HCT116 (cell line): ENCODE measurements around the gene SPIRE2. TPM values are rescaled to one million over a fixed set of nuclear protein-coding genes. Genes with fewer than 3 reads are reported as not detected.

Experiments
- ATAC-seq: fragments of 200-7000 bp; cut with Tn5 transposase; 2 replicates; pipeline ENCODE4 v1.9.1; 2020; ENCODE audit warnings: mild to moderate bottlenecking, moderate library complexity
- BruUV-seq: library from RNA; stranded (reverse); fragments of 400-500 nt; replicated peaks from 2 replicates; lab custom pipeline; 2021; lab: Mats Ljungman, UMichigan
- CTCF ChIA-PET: fragments of 300-600 bp; sonication (Branson Sonifier 250); formaldehyde crosslinking; loops from one replicate; lab custom pipeline; 2021; ENCODE audit warnings: antibody characterized with exemption; lab: Charles Lee
- POLR2A ChIA-PET: fragments of 300-600, 350-600 bp; sonication (Branson Sonifier 250); formaldehyde crosslinking; loops from one replicate; lab custom pipeline; 2021; ENCODE audit warnings: antibody characterized with exemption; lab: Charles Lee
- RAD21 ChIA-PET, 2 experiments: fragments of 300-600 bp; sonication (Branson Sonifier 250); formaldehyde crosslinking; loops; one replicate each; lab custom pipeline; 2023; ENCODE audit warnings: low total read pairs in 2 of 2; ENCODE audit not compliant: uncharacterized antibody in 2 of 2, unreplicated experiment in 2 of 2, low non-redundant PET in 1 of 2; lab: Charles Lee
- DNase-seq: peaks from one replicate; pipeline ENCODE4 v3.0.0-alpha.2; 2010; ENCODE audit warnings: low read depth, low spot score
- H2AFZ ChIP-seq: fragments of 200-600 bp; shearing (Covaris generic), sonication (generic); 2 replicates; pipeline ENCODE4 v1.6.1; 2017; ENCODE audit warnings: low read depth, mixed run types, mixed read lengths, antibody characterized with exemption, low read length; ENCODE audit not compliant: poor library complexity, severe bottlenecking
- H3K27ac ChIP-seq: 2 replicates; pipeline ENCODE4 v1.5.1; 2012; ENCODE audit warnings: low read depth, low read length
- H3K27me3 ChIP-seq: fragments of 200-600 bp; sonication (generic); 2 replicates; pipeline ENCODE4 v1.6.1; 2016; ENCODE audit warnings: mixed run types, low read length, mixed read lengths; ENCODE audit not compliant: insufficient read depth
- H3K36me3 ChIP-seq, 2 experiments: fragments of 200-500 bp in 1 of 2; fragments of 200-600 bp in 1 of 2; sonication (Bioruptor generic) in 1 of 2; sonication (generic) in 1 of 2; 2 replicates each; pipeline versions ENCODE4 v1.5.1 to v1.6.1; 2014 to 2016; ENCODE audit warnings: low read length in 2 of 2, inconsistent platforms in 1 of 2, mixed read lengths in 1 of 2, mixed run types in 1 of 2; ENCODE audit not compliant: insufficient read depth in 2 of 2, control insufficient read depth in 1 of 2
- H3K4me1 ChIP-seq, 2 experiments: fragments of 200-600 bp in 1 of 2; sonication (generic) in 1 of 2; 2 replicates each; pipeline versions ENCODE4 v1.5.1 to v1.6.1; 2012 to 2017; ENCODE audit warnings: low read length in 2 of 2, inconsistent platforms in 1 of 2, mild to moderate bottlenecking in 1 of 2, mixed read lengths in 1 of 2, mixed run types in 1 of 2, moderate library complexity in 1 of 2; ENCODE audit not compliant: insufficient read depth in 2 of 2, control insufficient read depth in 1 of 2
- H3K4me2 ChIP-seq: fragments of 200-600 bp; sonication (generic); 2 replicates; pipeline ENCODE4 v1.6.1; 2017; ENCODE audit warnings: mixed run types, low read length, mixed read lengths
- H3K4me3 ChIP-seq, 2 experiments: fragments of 200-600 bp in 1 of 2; sonication (generic) in 1 of 2; replicated peaks in 1 of 2; 2 replicates each; pipeline ENCODE4 v1.5.1; 2011 to 2016; ENCODE audit warnings: low read length in 2 of 2, control low read depth in 1 of 2, low read depth in 1 of 2, mild to moderate bottlenecking in 1 of 2, mixed read lengths in 1 of 2, mixed run types in 1 of 2
- H3K79me2 ChIP-seq: fragments of 200-600 bp; sonication (generic); 2 replicates; pipeline ENCODE4 v1.6.1; 2017; ENCODE audit warnings: mild to moderate bottlenecking, mixed run types, low read length, moderate library complexity, mixed read lengths; ENCODE audit not compliant: insufficient read depth
- H3K9ac ChIP-seq: fragments of 200-600 bp; sonication (generic); 2 replicates; pipeline ENCODE4 v1.6.1; 2016; ENCODE audit warnings: low read length, mixed read lengths
- H3K9me2 ChIP-seq: fragments of 200-600 bp; sonication (generic), shearing (Covaris generic); 2 replicates; pipeline ENCODE4 v1.6.1; 2017; ENCODE audit warnings: mixed run types, mild to moderate bottlenecking, moderate library complexity; ENCODE audit not compliant: insufficient read depth
- H3K9me3 ChIP-seq, 2 experiments: fragments of 200-500 bp in 1 of 2; fragments of 200-600 bp in 1 of 2; sonication (Bioruptor generic) in 1 of 2; sonication (generic) in 1 of 2; 2 replicates each; pipeline ENCODE4 v1.6.1; 2014 to 2017; ENCODE audit warnings: low read length in 2 of 2, mixed read lengths in 2 of 2, inconsistent platforms in 1 of 2, low read depth in 1 of 2, mild to moderate bottlenecking in 1 of 2, mixed run types in 1 of 2, moderate library complexity in 1 of 2; ENCODE audit not compliant: control insufficient read depth in 1 of 2, insufficient read depth in 1 of 2
- H4K20me1 ChIP-seq: fragments of 200-600 bp; sonication (generic), shearing (Covaris generic); 2 replicates; pipeline ENCODE4 v1.6.1; 2017; ENCODE audit warnings: mixed run types, mild to moderate bottlenecking, moderate library complexity; ENCODE audit not compliant: insufficient read depth
- ATF3 ChIP-seq: IDR thresholded peaks from 2 replicates; pipeline ENCODE4 v1.6.1; 2012
- CBX3 ChIP-seq: IDR thresholded peaks from 2 replicates; pipeline ENCODE4 v1.6.1; 2012; ENCODE audit warnings: low read depth
- CEBPB ChIP-seq: IDR thresholded peaks from 2 replicates; pipeline ENCODE4 v1.6.1; 2012; ENCODE audit warnings: low read depth
- EZH2phosphoT487 ChIP-seq: fragments of 200-600 bp; IDR thresholded peaks from 2 replicates; pipeline ENCODE4 v1.6.1; 2018; ENCODE audit warnings: antibody characterized with exemption, borderline replicate concordance
- JUND ChIP-seq: IDR thresholded peaks from 2 replicates; pipeline ENCODE4 v1.6.1; 2012
- MAX ChIP-seq: IDR thresholded peaks from 2 replicates; pipeline ENCODE4 v1.6.1; 2012
- POLR2A ChIP-seq: IDR thresholded peaks from 2 replicates; pipeline ENCODE4 v1.7.0; 2011; ENCODE audit warnings: borderline replicate concordance; ENCODE audit not compliant: insufficient read depth, insufficient read length; ENCODE audit errors: extremely low read depth
- POLR2AphosphoS5 ChIP-seq: IDR thresholded peaks from 2 replicates; pipeline ENCODE4 v1.6.1; 2011; ENCODE audit warnings: mild to moderate bottlenecking, low read depth, low read length, moderate library complexity
- RAD21 ChIP-seq: IDR thresholded peaks from 2 replicates; pipeline ENCODE4 v1.6.1; 2012; ENCODE audit warnings: low read depth, mild to moderate bottlenecking
- SIN3A ChIP-seq: IDR thresholded peaks from 2 replicates; pipeline ENCODE4 v1.6.1; 2012; ENCODE audit warnings: low read depth
- SP1 ChIP-seq: IDR thresholded peaks from 2 replicates; pipeline ENCODE4 v1.6.1; 2012; ENCODE audit warnings: low read depth
- YY1 ChIP-seq: IDR thresholded peaks from 2 replicates; pipeline ENCODE4 v1.6.1; 2011; ENCODE audit warnings: low read length, low read depth, moderate library complexity, mild to moderate bottlenecking; ENCODE audit not compliant: insufficient replicate concordance; ENCODE audit errors: extremely low read depth
- ZBTB33 ChIP-seq: IDR thresholded peaks from 2 replicates; pipeline ENCODE4 v1.6.1; 2011; ENCODE audit warnings: mild to moderate bottlenecking, low read length, moderate library complexity; ENCODE audit not compliant: insufficient replicate concordance; ENCODE audit errors: extremely low read depth
- ZNF274 ChIP-seq: fragments of 200-500 bp; sonication (Bioruptor generic); IDR thresholded peaks from 2 replicates; pipeline ENCODE4 v1.6.1; 2014; ENCODE audit warnings: mild to moderate bottlenecking, low read depth, low read length, inconsistent platforms
- intact Hi-C: fragments of 100-400 bp; cut with micrococcal nuclease; formaldehyde crosslinking; loops from 2 replicates; pipeline ENCODE4 v1.10.0; 2022
- total RNA-seq: library from RNA; stranded (reverse); gene quantifications from one replicate; pipeline ENCODE4 v1.2.1, GENCODE V29; 2021; ENCODE audit not compliant: unreplicated experiment

The SPIRE2 gene
- total RNA-seq, 1 experiment from 2014 or later = 21.2 TPM

- Histone ChIP-seq H3K36me3 (peaks cover 71 to 79% of the 10 kb centered on the region in 2 experiments), H2AFZ (no peak overlapping the region), H3K27me3 (no peaks in the 10 kb centered on the region), H3K27ac (no peak overlapping the region), H3K4me2 (no peak overlapping the region), H3K9me2 (no peaks in the 10 kb centered on the region), H3K9me3 (no peaks in the 10 kb centered on the region), H3K79me2 (peaks cover 63% of the 10 kb centered on the region), H3K9ac (no peak overlapping the region), H3K4me3 (no peak overlapping the region), H3K4me1 (no peaks in the 10 kb centered on the region), H4K20me1 (0 out of 2 replicates have a peak, but pooled peaks cover 5% of the 10 kb centered on the region)
- POLR2A ChIA-PET = no interaction called here
- ATAC-seq = no peak
- CTCF ChIA-PET = no interaction called here
- BruUV-seq = no TSS peak
- TF ChIP-seq SP1 (no peak), YY1 (no peak), ZBTB33 (no peak), POLR2A (no peak), CEBPB (no peak), RAD21 (no peak)
- DNase-seq = no peak
- RAD21 ChIA-PET = no interaction called here
- intact Hi-C loops = loop anchor here (5.0 kb wide), 1 partner anchor 49 kb away; no protein-coding TSS in a partner anchor
These were observed 41.6 kb upstream of the SPIRE2 start for GRCh38 chr16:89786474-89787364.

GRCh38 chr16:89787365-89787805 lies 40.9 kb upstream of the SPIRE2 start:
- no peak for ATAC-seq
- H3K36me3 ChIP-seq = peaks cover 75 to 85% of the 10 kb centered on the region in 2 experiments
- no peak overlapping the region for H3K27ac ChIP-seq
- H3K9me3 ChIP-seq = no peaks in the 10 kb centered on the region
- H3K4me2 ChIP-seq = no peak overlapping the region
- 0 out of 2 replicates have a peak, but pooled peaks cover 5% of the 10 kb centered on the region for H4K20me1 ChIP-seq
- H2AFZ ChIP-seq = no peak overlapping the region
- no peak overlapping the region for H3K4me3 ChIP-seq
- CTCF ChIA-PET = no interaction called here
- H3K4me1 ChIP-seq = no peaks in the 10 kb centered on the region
- RAD21 ChIA-PET = no interaction called here
- no peak for DNase-seq
- no peaks in the 10 kb centered on the region for H3K27me3 ChIP-seq
- H3K9me2 ChIP-seq = no peaks in the 10 kb centered on the region
- intact Hi-C loops = loop anchor here (5.0 kb wide), 1 partner anchor 50 kb away; no protein-coding TSS in a partner anchor
- POLR2A ChIA-PET = no interaction called here
- no peak overlapping the region for H3K9ac ChIP-seq
- H3K79me2 ChIP-seq = peaks cover 64% of the 10 kb centered on the region
- no TSS peak for BruUV-seq
- no peak for TF ChIP-seq EZH2phosphoT487
- TF ChIP-seq SIN3A = no peak
- no peak for TF ChIP-seq POLR2AphosphoS5
- no peak for TF ChIP-seq ZNF274
- no peak for TF ChIP-seq ZBTB33
- TF ChIP-seq ATF3 = no peak
- no peak for TF ChIP-seq SP1
- TF ChIP-seq YY1 = no peak
- no peak for TF ChIP-seq POLR2A
- TF ChIP-seq RAD21 = no peak
- no peak for TF ChIP-seq CEBPB
- no peak for TF ChIP-seq CBX3
- TF ChIP-seq MAX = no peak
- TF ChIP-seq JUND = no peak
